H9 (cell line): ENCODE data around the gene PCOLCE2. TPM values are rescaled to one million over a fixed set of nuclear protein-coding genes. Genes with fewer than 3 reads are reported as not detected.

ENCODE experiments used
- DNase-seq: peaks from one replicate; pipeline ENCODE4 v3.0.0-alpha.2; 2017
- H2AFZ ChIP-seq: one replicate; pipeline ENCODE4 v1.6.1; 2013; ENCODE audit warnings: mild to moderate bottlenecking, low read length, control low read depth, moderate library complexity
- H2AK5ac ChIP-seq: 2 replicates; pipeline ENCODE4 v1.6.1; 2013; ENCODE audit warnings: low read length, control low read depth, mixed read lengths; ENCODE audit not compliant: insufficient read length
- H2BK120ac ChIP-seq: one replicate; pipeline ENCODE4 v1.6.1; 2013; ENCODE audit warnings: low read depth, mild to moderate bottlenecking, low read length, control low read depth, inconsistent platforms; ENCODE audit not compliant: poor library complexity, severe bottlenecking
- H2BK12ac ChIP-seq: 2 replicates; pipeline ENCODE4 v1.6.1; 2013; ENCODE audit warnings: low read length, control low read depth, mixed read lengths, low read depth; ENCODE audit not compliant: insufficient read length
- H2BK15ac ChIP-seq: 2 replicates; pipeline ENCODE4 v1.6.1; 2013; ENCODE audit warnings: low read depth, low read length, control low read depth
- H2BK20ac ChIP-seq: one replicate; pipeline ENCODE4 v1.6.1; 2013; ENCODE audit warnings: low read depth, mild to moderate bottlenecking, low read length, control low read depth, inconsistent platforms; ENCODE audit not compliant: poor library complexity, severe bottlenecking
- H2BK5ac ChIP-seq: 2 replicates; pipeline ENCODE4 v1.6.1; 2013; ENCODE audit warnings: low read length, control low read depth, mixed read lengths; ENCODE audit not compliant: insufficient read length
- H3K14ac ChIP-seq: 2 replicates; pipeline ENCODE4 v1.6.1; 2013; ENCODE audit warnings: low read length, control low read depth; ENCODE audit not compliant: insufficient read depth
- H3K18ac ChIP-seq: 2 replicates; pipeline ENCODE4 v1.6.1; 2013; ENCODE audit warnings: low read depth, mild to moderate bottlenecking, mixed read lengths, low read length, control low read depth; ENCODE audit not compliant: insufficient read length
- H3K23ac ChIP-seq: 2 replicates; pipeline ENCODE4 v1.6.1; 2013; ENCODE audit warnings: low read length, control low read depth, mixed read lengths, low read depth; ENCODE audit not compliant: insufficient read length
- H3K23me2 ChIP-seq: 2 replicates; pipeline ENCODE4 v1.6.1; 2013; ENCODE audit warnings: low read depth, mild to moderate bottlenecking, mixed read lengths, low read length, control low read depth; ENCODE audit not compliant: insufficient read length, poor library complexity, severe bottlenecking
- H3K27ac ChIP-seq: 2 replicates; pipeline ENCODE4 v1.5.1; 2013; ENCODE audit warnings: low read length, control low read depth, mixed read lengths, low read depth; ENCODE audit not compliant: insufficient read length
- H3K27me3 ChIP-seq: 2 replicates; pipeline ENCODE4 v1.6.1; 2013; ENCODE audit warnings: low read length, control low read depth, inconsistent platforms; ENCODE audit not compliant: insufficient read depth
- H3K4ac ChIP-seq: 2 replicates; pipeline ENCODE4 v1.6.1; 2013; ENCODE audit warnings: low read depth, mild to moderate bottlenecking, control low read depth, inconsistent platforms, low read length, moderate library complexity
- H3K4me1 ChIP-seq: 2 replicates; pipeline ENCODE4 v1.6.1; 2013; ENCODE audit warnings: low read length, control low read depth, inconsistent platforms; ENCODE audit not compliant: insufficient read depth
- H3K4me2 ChIP-seq: 2 replicates; pipeline ENCODE4 v1.6.1; 2013; ENCODE audit warnings: low read length, control low read depth, mixed read lengths; ENCODE audit not compliant: insufficient read length, insufficient read depth
- H3K56ac ChIP-seq: 2 replicates; pipeline ENCODE4 v1.6.1; 2013; ENCODE audit warnings: low read depth, mild to moderate bottlenecking, mixed read lengths, low read length, control low read depth; ENCODE audit not compliant: insufficient read length
- H3K79me1 ChIP-seq: 2 replicates; pipeline ENCODE4 v1.6.1; 2013; ENCODE audit warnings: low read depth, mild to moderate bottlenecking, moderate library complexity, low read length, control low read depth, inconsistent platforms; ENCODE audit not compliant: insufficient read depth, poor library complexity, severe bottlenecking
- H3K79me2 ChIP-seq: 2 replicates; pipeline ENCODE4 v1.6.1; 2013; ENCODE audit warnings: low read length, control low read depth, inconsistent platforms; ENCODE audit not compliant: insufficient read depth
- H3K9ac ChIP-seq: 2 replicates; pipeline ENCODE4 v1.6.1; 2013; ENCODE audit warnings: low read length, control low read depth, mixed read lengths; ENCODE audit not compliant: insufficient read length; ENCODE audit errors: extremely low read depth
- H3K9me3 ChIP-seq: one replicate; pipeline ENCODE4 v1.6.1; 2013; ENCODE audit warnings: low read depth, low read length, inconsistent platforms; ENCODE audit not compliant: control insufficient read depth
- H3T11ph ChIP-seq: one replicate; pipeline ENCODE4 v1.6.1; 2013; ENCODE audit warnings: mild to moderate bottlenecking, low read length, control low read depth, inconsistent platforms
- H4K20me1 ChIP-seq: one replicate; pipeline ENCODE4 v1.6.1; 2013; ENCODE audit not compliant: control insufficient read depth, insufficient read length, insufficient read depth
- H4K5ac ChIP-seq: 2 replicates; pipeline ENCODE4 v1.6.1; 2013; ENCODE audit warnings: low read depth, mild to moderate bottlenecking, mixed read lengths, low read length, control low read depth; ENCODE audit not compliant: insufficient read length
- H4K8ac ChIP-seq: replicated peaks from 2 replicates; pipeline ENCODE4 v1.6.1; 2013; ENCODE audit warnings: low read length, control low read depth, mixed read lengths, low read depth; ENCODE audit not compliant: insufficient read length
- H4K91ac ChIP-seq: 2 replicates; pipeline ENCODE4 v1.6.1; 2013; ENCODE audit warnings: low read depth, mild to moderate bottlenecking, moderate library complexity, mixed read lengths, low read length, control low read depth; ENCODE audit not compliant: insufficient read length
- H3K27ac Mint-ChIP-seq, 3 experiments: 2 replicates in 2 of 3; 3 replicates in 1 of 3; pipeline ENCODE4 v1.8.0; 2020 to 2021; ENCODE audit warnings: mixed read lengths in 3 of 3, mild to moderate bottlenecking in 1 of 3, moderate library complexity in 1 of 3
- H3K27me3 Mint-ChIP-seq: 2 replicates; pipeline ENCODE4 v1.8.0; 2021; ENCODE audit warnings: low read depth, mild to moderate bottlenecking, moderate library complexity, mixed read lengths
- H3K36me3 Mint-ChIP-seq, 3 experiments: 2 replicates in 2 of 3; 3 replicates in 1 of 3; pipeline ENCODE4 v1.8.0; 2020 to 2021; ENCODE audit warnings: low read depth in 3 of 3, mixed read lengths in 3 of 3; ENCODE audit not compliant: insufficient read depth in 1 of 3
- H3K4me1 Mint-ChIP-seq, 2 experiments: 2 replicates each; pipeline ENCODE4 v1.8.0; 2020; ENCODE audit warnings: mixed read lengths in 2 of 2
- H3K4me3 Mint-ChIP-seq, 2 experiments: 2 replicates in 1 of 2; 3 replicates in 1 of 2; pipeline ENCODE4 v1.8.0; 2020 to 2021; ENCODE audit warnings: mild to moderate bottlenecking in 2 of 2, mixed read lengths in 2 of 2, moderate library complexity in 1 of 2
- H3K9me3 Mint-ChIP-seq, 2 experiments: 2 replicates in 1 of 2; 3 replicates in 1 of 2; pipeline ENCODE4 v1.8.0; 2020; ENCODE audit warnings: mild to moderate bottlenecking in 2 of 2, mixed read lengths in 2 of 2, moderate library complexity in 1 of 2
- total RNA-seq: library from RNA; stranded (reverse); gene quantifications from 2 replicates; pipeline ENCODE4 v1.2.1, GENCODE V29; 2021
- TF ChIP-seq, protein P1 (sequence below): fragments of 200-600 bp; sonication (generic); conservative IDR thresholded peaks from 3 replicates; pipeline ENCODE4 v1.8.0; 2021; ENCODE audit warnings: antibody characterized with exemption, mild to moderate bottlenecking

The PCOLCE2 gene
- total RNA-seq, 1 experiment from 2014 or later, result 9.2 TPM

DNA sequence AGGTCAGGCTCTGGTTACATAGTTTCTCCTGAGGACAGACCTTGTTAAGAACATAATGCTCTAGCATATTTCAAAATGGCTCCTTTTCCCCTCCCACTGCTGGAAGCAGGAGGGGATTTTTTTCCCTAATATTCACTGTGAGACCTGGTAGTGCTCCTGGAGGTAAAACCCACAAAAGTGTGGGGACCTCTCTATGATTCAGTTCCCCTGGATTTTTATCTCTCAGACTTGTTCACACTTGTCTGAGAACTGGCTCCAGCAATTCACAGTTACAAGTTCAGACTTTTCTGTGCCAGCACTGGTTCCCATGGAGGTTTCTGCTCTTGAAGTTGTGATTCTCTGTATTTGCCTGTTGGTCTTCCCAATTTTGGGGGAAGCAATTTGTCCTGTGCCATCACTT is 36.3 kb upstream of the PCOLCE2 start:
- H2BK120ac ChIP-seq, result no peak overlapping the region
- Mint-ChIP-seq H3K36me3 (peaks cover 0 to 9% (median 2%) of the 10 kb centered on the region in 3 experiments; a peak in 3 of 7 replicates), H3K4me3 (no peak overlapping the region), H3K27ac (no peak overlapping the region), H3K27me3 (no peaks in the 10 kb centered on the region; the same call in 1 of the 2 replicates), H3K9me3 (peaks cover 8 to 13% of the 10 kb centered on the region in 2 experiments), H3K4me1 (no peaks in the 10 kb centered on the region)
- no peak overlapping the region for H4K5ac ChIP-seq
- H3K23ac ChIP-seq, result no peak overlapping the region
- no peak overlapping the region for H2BK15ac ChIP-seq
- H3K79me1 ChIP-seq, result no peaks in the 10 kb centered on the region
- no peaks in the 10 kb centered on the region for H3K79me2 ChIP-seq
- H3T11ph ChIP-seq, result no peak overlapping the region
- no peak overlapping the region for H4K8ac ChIP-seq
- H3K4me1 ChIP-seq, result no peaks in the 10 kb centered on the region
- H2BK12ac ChIP-seq, result no peak overlapping the region
- no peak overlapping the region for H3K18ac ChIP-seq
- H3K14ac ChIP-seq, result no peak overlapping the region
- H3K9ac ChIP-seq, result no peak overlapping the region
- H2AK5ac ChIP-seq, result no peak overlapping the region
- H3K9me3 ChIP-seq, result no peaks in the 10 kb centered on the region
- H3K4ac ChIP-seq, result no peak overlapping the region
- H2BK20ac ChIP-seq, result no peak overlapping the region
- TF ChIP-seq, protein P1, sequence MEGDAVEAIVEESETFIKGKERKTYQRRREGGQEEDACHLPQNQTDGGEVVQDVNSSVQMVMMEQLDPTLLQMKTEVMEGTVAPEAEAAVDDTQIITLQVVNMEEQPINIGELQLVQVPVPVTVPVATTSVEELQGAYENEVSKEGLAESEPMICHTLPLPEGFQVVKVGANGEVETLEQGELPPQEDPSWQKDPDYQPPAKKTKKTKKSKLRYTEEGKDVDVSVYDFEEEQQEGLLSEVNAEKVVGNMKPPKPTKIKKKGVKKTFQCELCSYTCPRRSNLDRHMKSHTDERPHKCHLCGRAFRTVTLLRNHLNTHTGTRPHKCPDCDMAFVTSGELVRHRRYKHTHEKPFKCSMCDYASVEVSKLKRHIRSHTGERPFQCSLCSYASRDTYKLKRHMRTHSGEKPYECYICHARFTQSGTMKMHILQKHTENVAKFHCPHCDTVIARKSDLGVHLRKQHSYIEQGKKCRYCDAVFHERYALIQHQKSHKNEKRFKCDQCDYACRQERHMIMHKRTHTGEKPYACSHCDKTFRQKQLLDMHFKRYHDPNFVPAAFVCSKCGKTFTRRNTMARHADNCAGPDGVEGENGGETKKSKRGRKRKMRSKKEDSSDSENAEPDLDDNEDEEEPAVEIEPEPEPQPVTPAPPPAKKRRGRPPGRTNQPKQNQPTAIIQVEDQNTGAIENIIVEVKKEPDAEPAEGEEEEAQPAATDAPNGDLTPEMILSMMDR, result no peak
- H3K23me2 ChIP-seq, result no peaks in the 10 kb centered on the region
- no peak for DNase-seq
- H2AFZ ChIP-seq, result no peak overlapping the region
- H4K20me1 ChIP-seq, result no peaks in the 10 kb centered on the region
- H3K27me3 ChIP-seq, result no peaks in the 10 kb centered on the region
- H2BK5ac ChIP-seq, result no peak overlapping the region
- no peak overlapping the region for H3K56ac ChIP-seq
- H4K91ac ChIP-seq, result no peak overlapping the region
- no peak overlapping the region for H3K27ac ChIP-seq
- no peak overlapping the region for H3K4me2 ChIP-seq
